SKM-1 (cell line): ENCODE measurements around the gene PNKD.
A peak's percentile ranks its signal among the peaks of the same experiment; 100 is the strongest.

Experiments used
- DNase-seq: peaks from one replicate; lab custom pipeline; 2025; ENCODE audit not compliant: unreplicated experiment; lab: John Stamatoyannopoulos, UW

Gene PNKD

DNA sequence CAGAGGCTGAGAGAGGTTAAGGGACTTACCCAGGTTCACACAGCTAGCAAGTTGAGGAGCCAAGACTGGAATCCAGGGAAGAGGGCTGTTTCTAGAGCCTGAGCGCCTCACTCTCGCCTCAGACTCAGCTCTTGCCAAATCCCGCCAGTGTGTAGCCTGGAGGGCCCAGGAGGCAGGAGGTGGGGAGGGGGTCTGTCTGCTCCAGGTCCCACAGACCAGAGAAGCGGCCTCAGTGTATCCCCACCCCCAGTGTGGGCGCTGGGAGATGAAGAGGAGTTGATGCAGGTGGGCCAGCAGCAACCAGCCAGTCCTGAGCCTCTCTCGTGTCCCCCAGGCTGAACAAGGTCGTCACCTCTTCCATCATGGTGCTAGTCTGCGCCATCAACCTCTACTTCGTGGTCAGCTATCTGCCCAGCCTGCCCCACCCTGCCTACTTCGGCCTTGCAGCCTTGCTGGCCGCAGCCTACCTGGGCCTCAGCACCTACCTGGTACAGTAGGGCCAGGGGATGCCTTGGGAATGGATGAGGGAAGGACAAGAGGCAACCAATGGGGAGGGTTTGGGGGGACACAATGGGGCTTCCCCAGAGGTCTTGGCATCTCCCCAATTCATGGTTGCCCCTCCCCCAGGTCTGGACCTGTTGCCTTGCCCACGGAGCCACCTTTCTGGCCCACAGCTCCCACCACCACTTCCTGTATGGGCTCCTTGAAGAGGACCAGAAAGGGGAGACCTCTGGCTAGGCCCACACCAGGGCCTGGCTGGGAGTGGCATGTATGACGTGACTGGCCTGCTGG lies 124.2 kb downstream of the PNKD start:
- no peak for DNase-seq

DNA sequence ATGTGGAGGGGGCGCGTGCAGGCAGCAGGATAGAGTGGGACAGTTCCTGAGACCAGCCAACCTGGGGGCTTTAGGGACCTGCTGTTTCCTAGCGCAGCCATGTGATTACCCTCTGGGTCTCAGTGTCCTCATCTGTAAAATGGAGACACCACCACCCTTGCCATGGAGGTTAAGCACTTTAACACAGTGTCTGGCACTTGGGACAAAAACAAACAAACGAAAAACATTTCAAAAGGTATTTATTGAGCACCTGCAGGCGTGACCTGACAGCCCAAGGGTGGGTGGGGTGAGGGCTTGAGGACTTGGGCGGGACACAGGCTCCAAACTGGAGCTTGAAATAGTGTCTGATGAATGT lies 124.7 kb downstream of the PNKD start:
- no peak for DNase-seq

DNA sequence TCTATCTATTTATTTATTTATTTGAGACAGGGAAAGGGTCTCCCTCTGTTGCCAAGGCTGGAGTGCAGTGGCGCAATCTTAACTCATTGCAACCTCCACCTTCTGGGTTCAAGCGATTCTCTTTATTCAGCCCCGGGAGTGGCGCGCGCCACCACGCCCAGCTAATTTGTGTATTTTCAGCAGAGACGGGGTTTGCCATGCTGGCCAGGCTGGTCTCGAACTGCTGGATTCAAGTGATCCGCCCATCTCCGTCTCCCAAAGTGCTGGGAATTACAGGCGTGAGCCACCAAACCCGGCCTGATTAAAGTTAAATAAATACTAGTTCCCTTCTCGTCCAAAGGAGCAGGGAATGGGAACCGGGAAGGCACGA lies 125.1 kb downstream of the PNKD start:
- DNase-seq = no peak

DNA sequence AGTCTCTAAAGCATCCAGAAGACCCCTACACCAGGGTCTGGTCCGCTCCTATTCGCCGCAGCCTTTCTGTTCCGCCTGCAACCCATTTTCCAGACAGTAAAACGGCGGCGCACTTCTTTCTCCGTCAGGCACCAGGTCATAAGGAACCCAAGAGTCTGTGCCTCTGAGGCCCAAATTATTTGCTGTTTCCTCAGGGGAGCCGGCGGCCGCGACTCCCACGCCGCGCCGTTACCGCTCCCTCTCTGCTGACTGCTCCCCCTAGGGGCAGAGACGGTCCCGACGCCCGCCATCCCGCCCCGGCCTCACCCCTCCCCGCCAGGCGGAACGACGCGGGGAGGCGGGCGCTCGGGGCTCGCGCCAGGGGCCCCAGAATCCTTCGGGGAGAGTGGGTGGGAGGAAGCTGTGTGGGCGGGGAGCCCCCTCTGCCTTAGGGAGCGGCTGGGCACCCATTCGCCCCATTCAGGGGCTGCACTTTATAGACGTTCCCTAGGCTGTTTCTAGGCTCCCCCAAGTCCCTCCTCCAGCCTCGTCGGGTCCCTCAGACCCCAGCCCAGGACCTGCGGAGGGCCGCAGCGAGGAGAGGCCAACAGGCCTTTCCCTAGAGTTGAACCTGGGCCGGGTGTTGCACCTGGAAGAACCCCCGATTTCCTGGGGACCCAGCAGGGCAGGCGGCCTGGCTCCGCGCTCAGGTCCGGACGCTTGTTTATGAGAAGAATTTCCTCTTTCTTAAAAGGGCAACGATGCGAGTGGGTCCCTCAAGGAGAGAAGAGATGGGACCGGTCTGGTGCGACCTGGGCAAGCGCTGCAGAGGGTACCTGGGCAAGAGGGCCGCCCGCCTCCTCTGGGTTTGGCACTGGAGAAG lies 125.7 kb downstream of the PNKD start:
- peak; percentile 95 for DNase-seq
